Measurements from ENCODE around the gene AKR1B1. TPM values are rescaled to one million over a fixed set of nuclear protein-coding genes. Genes with fewer than 3 reads are reported as not detected.

The AKR1B1 gene
- total RNA-seq, 4 donors from 2014 or later = 44.6 to 55.2 (median 52.5) TPM

GRCh38 chr7:134450294-134451000 lies 8.5 kb downstream of the AKR1B1 start:
- H3K36me3 ChIP-seq = peaks cover 54 to 75% (median 58%) of the 10 kb centered on the region in 4 donors
- intact Hi-C loops (cut with DNase I) = no loop called here

GRCh38 chr7:134449680-134450079 lies 9.2 kb downstream of the AKR1B1 start:
- Histone ChIP-seq H3K9me3 (no peaks in the 10 kb centered on the region), H3K4me1 (peaks cover 20 to 29% (median 27%) of the 10 kb centered on the region in 4 donors), H3K27me3 (no peaks in the 10 kb centered on the region), H3K27ac (replicated peaks in 1 of 4) (no peak overlapping the region), H3K4me3 (no peak overlapping the region), H3K36me3 (peaks cover 61 to 83% (median 66%) of the 10 kb centered on the region in 4 donors)
- 76% methylated on average over 7 of the region's 7 CpGs for WGBS
- TF ChIP-seq EP300 (IDR thresholded peaks at IDR 0.05) = no peak
- no peak for TF ChIP-seq POLR2AphosphoS5 (IDR thresholded peaks at IDR 0.05)
- TF ChIP-seq POLR2A (IDR thresholded peaks at IDR 0.05; ENCODE audit: low read depth) = no peak
- TF ChIP-seq CTCF (IDR thresholded peaks at IDR 0.05) = no peak
- no peak for DNase-seq (ENCODE audit: extremely low spot score)
- intact Hi-C loops (cut with DNase I) = no loop called here

More at GRCh38 chr7:134450294-134451000, 8.5 kb downstream of the AKR1B1 start:
- no peak overlapping the region for H3K4me3 ChIP-seq
- TF ChIP-seq EP300 (IDR thresholded peaks at IDR 0.05) (no peak), POLR2A (IDR thresholded peaks at IDR 0.05; ENCODE audit: low read depth) (no peak), CTCF (IDR thresholded peaks at IDR 0.05) (no peak), POLR2AphosphoS5 (IDR thresholded peaks at IDR 0.05) (no peak)
- no peaks in the 10 kb centered on the region for H3K9me3 ChIP-seq
- H3K27me3 ChIP-seq = no peaks in the 10 kb centered on the region
- H3K27ac ChIP-seq (replicated peaks in 1 of 4) = no peak overlapping the region
- peaks cover 26 to 37% (median 31%) of the 10 kb centered on the region in 4 donors for H3K4me1 ChIP-seq
- no peak for DNase-seq (ENCODE audit: extremely low spot score)
- 88% methylated on average over 14 of the region's 14 CpGs for WGBS

GRCh38 chr7:134448356-134449229 lies 10.3 kb downstream of the AKR1B1 start:
- H3K36me3 ChIP-seq = peaks cover 70 to 94% (median 77%) of the 10 kb centered on the region in 4 donors
- H3K27me3 ChIP-seq = no peaks in the 10 kb centered on the region
- WGBS = 80% methylated on average over 11 of the region's 11 CpGs
- H3K4me3 ChIP-seq = no peak overlapping the region
- intact Hi-C loops (cut with DNase I) = no loop called here
- no peaks in the 10 kb centered on the region for H3K9me3 ChIP-seq
- DNase-seq (ENCODE audit: extremely low spot score) = no peak
- H3K27ac ChIP-seq (replicated peaks in 1 of 4) = no peak overlapping the region
- peaks cover 14 to 18% (median 16%) of the 10 kb centered on the region in 4 donors for H3K4me1 ChIP-seq
- TF ChIP-seq POLR2AphosphoS5 (IDR thresholded peaks at IDR 0.05) = no peak

GRCh38 chr7:134447383-134447782 lies 11.5 kb downstream of the AKR1B1 start:
- H3K27ac ChIP-seq (replicated peaks in 1 of 4) = no peak overlapping the region
- no peaks in the 10 kb centered on the region for H3K9me3 ChIP-seq
- no peaks in the 10 kb centered on the region for H3K27me3 ChIP-seq
- H3K4me3 ChIP-seq = no peak overlapping the region
- H3K4me1 ChIP-seq = peaks cover 4 to 6% (median 5%) of the 10 kb centered on the region in 4 donors
- DNase-seq (ENCODE audit: extremely low spot score) = no peak
- H3K36me3 ChIP-seq = peaks cover 81 to 98% (median 89%) of the 10 kb centered on the region in 4 donors
- TF ChIP-seq EP300 (IDR thresholded peaks at IDR 0.05) = no peak
- TF ChIP-seq CTCF (IDR thresholded peaks at IDR 0.05) = no peak
- no peak for TF ChIP-seq POLR2A (IDR thresholded peaks at IDR 0.05; ENCODE audit: low read depth)
- TF ChIP-seq POLR2AphosphoS5 (IDR thresholded peaks at IDR 0.05) = no peak
- intact Hi-C loops (cut with DNase I) = no loop called here
- WGBS = 90% methylated on average over 8 of the region's 9 CpGs

- TF ChIP-seq POLR2AphosphoS5 (IDR thresholded peaks at IDR 0.05) (no peak), POLR2A (IDR thresholded peaks at IDR 0.05; ENCODE audit: low read depth) (no peak), EP300 (IDR thresholded peaks at IDR 0.05) (no peak), CTCF (IDR thresholded peaks at IDR 0.05) (no peak)
- no peaks in the 10 kb centered on the region for H3K27me3 ChIP-seq
- H3K36me3 ChIP-seq = peaks cover 85 to 100% (median 94%) of the 10 kb centered on the region in 4 donors
- peaks cover 0 to 5% (median under 1%) of the 10 kb centered on the region in 4 donors for H3K4me1 ChIP-seq
- WGBS = 93% methylated on average over 6 of the region's 10 CpGs
- intact Hi-C loops (cut with DNase I) = no loop called here
- no peak overlapping the region for H3K4me3 ChIP-seq
- no peaks in the 10 kb centered on the region for H3K9me3 ChIP-seq
- H3K27ac ChIP-seq (replicated peaks in 1 of 4) = no peak overlapping the region
- no peak for DNase-seq (ENCODE audit: extremely low spot score)
Measured at GRCh38 chr7:134446923-134447322, 12.0 kb downstream of the AKR1B1 start.
